OCI-LY7 (cell line): ENCODE results near the gene IKZF3. TPM values are rescaled to one million over a fixed set of nuclear protein-coding genes. Genes with fewer than 3 reads are reported as not detected.

Source experiments
- BruUV-seq: library from RNA; stranded (reverse); fragments of 400-500 nt; replicated peaks from 2 replicates; lab custom pipeline; 2021; lab: Mats Ljungman, UMichigan
- CTCF ChIA-PET: fragments of 300-600 bp; sonication (Branson Sonifier 250); formaldehyde crosslinking; loops from one replicate; lab custom pipeline; 2022; ENCODE audit warnings: antibody characterized with exemption; ENCODE audit not compliant: unreplicated experiment; lab: Charles Lee
- POLR2A ChIA-PET: fragments of 300-600 bp; sonication (Branson Sonifier 250); formaldehyde crosslinking; loops from one replicate; lab custom pipeline; 2022; ENCODE audit warnings: antibody characterized with exemption; lab: Charles Lee
- DNase-seq: peaks from one replicate; pipeline ENCODE4 v3.0.0-alpha.2; 2015; ENCODE audit warnings: low spot score
- H2AFZ ChIP-seq: fragments of 200-600 bp; sonication (generic), shearing (Covaris generic); 2 replicates; pipeline ENCODE4 v1.6.1; 2014; ENCODE audit warnings: mild to moderate bottlenecking, antibody characterized with exemption, low read length, moderate library complexity
- H3K27ac ChIP-seq: fragments of 200-600 bp; sonication (generic); 2 replicates; pipeline ENCODE4 v1.5.1; 2014; ENCODE audit warnings: mixed run types, low read depth, mild to moderate bottlenecking, moderate library complexity, low read length, inconsistent platforms; ENCODE audit not compliant: poor library complexity, severe bottlenecking
- H3K36me3 ChIP-seq: fragments of 200-600 bp; sonication (generic); 2 replicates; pipeline ENCODE4 v1.6.1; 2014; ENCODE audit warnings: mild to moderate bottlenecking, antibody characterized with exemption, low read length, moderate library complexity, mixed read lengths; ENCODE audit not compliant: insufficient read depth
- H3K4me1 ChIP-seq: fragments of 200-600 bp; sonication (generic); 2 replicates; pipeline ENCODE4 v1.5.1; 2014; ENCODE audit warnings: mild to moderate bottlenecking, low read length; ENCODE audit not compliant: insufficient read depth, poor library complexity, severe bottlenecking
- H3K4me2 ChIP-seq: fragments of 200-600 bp; sonication (generic); 2 replicates; pipeline ENCODE4 v1.6.1; 2014; ENCODE audit warnings: mild to moderate bottlenecking, low read length
- H3K4me3 ChIP-seq: fragments of 200-600 bp; sonication (generic); 2 replicates; pipeline ENCODE4 v1.5.1; 2014; ENCODE audit warnings: mild to moderate bottlenecking, low read depth, low read length; ENCODE audit not compliant: poor library complexity, severe bottlenecking
- H3K79me2 ChIP-seq: fragments of 200-600 bp; sonication (generic); 2 replicates; pipeline ENCODE4 v1.6.1; 2016; ENCODE audit warnings: low read depth, mild to moderate bottlenecking, low read length, moderate library complexity, mixed read lengths; ENCODE audit not compliant: insufficient read depth
- H3K9me2 ChIP-seq: fragments of 200-600 bp; sonication (generic); 2 replicates; pipeline ENCODE4 v1.6.1; 2016; ENCODE audit warnings: mild to moderate bottlenecking, low read length, mixed read lengths; ENCODE audit not compliant: insufficient read depth
- H3K9me3 ChIP-seq: fragments of 200-600 bp; sonication (generic); 2 replicates; pipeline ENCODE4 v1.6.1; 2014; ENCODE audit warnings: mild to moderate bottlenecking, mixed run types, low read length, mixed read lengths
- H4K20me1 ChIP-seq: fragments of 200-600 bp; sonication (generic); 2 replicates; pipeline ENCODE4 v1.6.1; 2014; ENCODE audit warnings: mild to moderate bottlenecking, antibody characterized with exemption, low read length, moderate library complexity, mixed read lengths; ENCODE audit not compliant: insufficient read depth
- CTCF ChIP-seq: fragments of 200-600 bp; sonication (generic); conservative IDR thresholded peaks from 2 replicates; pipeline ENCODE4 v1.5.1; 2014; ENCODE audit warnings: mild to moderate bottlenecking, antibody characterized with exemption, low read length, moderate library complexity, mixed read lengths
- EZH2phosphoT487 ChIP-seq: fragments of 200-600 bp; sonication (generic); IDR thresholded peaks from 2 replicates; pipeline ENCODE4 v1.6.1; 2018; ENCODE audit warnings: low read depth, borderline replicate concordance, mild to moderate bottlenecking, mixed run types, antibody characterized with exemption, low read length, moderate library complexity, mixed read lengths
- intact Hi-C: fragments of 100-400 bp; cut with micrococcal nuclease; formaldehyde crosslinking; loops from one replicate; pipeline ENCODE4 v1.10.0; 2022; ENCODE audit not compliant: unreplicated experiment
- total RNA-seq, 2 experiments: library from RNA; depleted of rRNA in 1 of 2; stranded (reverse); fragments of >200 nt in 1 of 2; shearing (Covaris generic) in 1 of 2; gene quantifications; 2 replicates each; pipeline ENCODE4 v1.2.3, GENCODE V29; 2014 to 2022

The IKZF3 gene
- total RNA-seq, 2 experiments from 2014 or later = 54.7 to 134 TPM

- H2AFZ ChIP-seq = no peak overlapping the region
- DNase-seq = peak; percentile 57
- no TSS peak for BruUV-seq
- H3K9me3 ChIP-seq = no peaks in the 10 kb centered on the region
- peaks cover 36% of the 10 kb centered on the region for H3K36me3 ChIP-seq
- H3K27ac ChIP-seq = peak overlapping the region; percentile 99
- ChIA-PET CTCF (no interaction called here), POLR2A (interaction anchor here (0.6 to 3.1 kb wide), 9 partner anchors 12 to 219 kb away, joined by 3 to 24 read pairs (median 3); no protein-coding TSS in a partner anchor)
- peaks cover 77% of the 10 kb centered on the region for H3K4me1 ChIP-seq
- intact Hi-C loops = loop anchor here (5.0 to 10.0 kb wide), 3 partner anchors 89 to 303 kb away; partner anchors contain the start of gene MED1
- H3K4me3 ChIP-seq = peak overlapping the region; percentile 14
- no peaks in the 10 kb centered on the region for H4K20me1 ChIP-seq
- no peaks in the 10 kb centered on the region for H3K9me2 ChIP-seq
- H3K4me2 ChIP-seq = peak overlapping the region; percentile 94
- TF ChIP-seq CTCF (no peak), EZH2phosphoT487 (no peak)
- peaks cover 36% of the 10 kb centered on the region; the same call in 1 of the 2 replicates for H3K79me2 ChIP-seq
These were observed 105.9 kb downstream of the IKZF3 start for GRCh38 chr17:39757931-39758873.

GRCh38 chr17:39757176-39757662, 106.9 kb downstream of the IKZF3 start:
- CTCF ChIA-PET = no interaction called here
- Histone ChIP-seq H3K4me3 (peak overlapping the region; percentile 67), H3K9me3 (no peaks in the 10 kb centered on the region), H3K79me2 (peaks cover 31% of the 10 kb centered on the region; the same call in 1 of the 2 replicates), H3K36me3 (peaks cover 26% of the 10 kb centered on the region), H3K4me2 (peak overlapping the region; percentile 94), H4K20me1 (no peaks in the 10 kb centered on the region), H2AFZ (no peak overlapping the region), H3K4me1 (peaks cover 86% of the 10 kb centered on the region), H3K9me2 (no peaks in the 10 kb centered on the region), H3K27ac (peak overlapping the region; percentile 99)
- TSS peak; percentile 40 for BruUV-seq
- TF ChIP-seq CTCF (no peak), EZH2phosphoT487 (no peak)
- no peak for DNase-seq
- intact Hi-C loops = loop anchor here (5.0 to 10.0 kb wide), 3 partner anchors 90 to 302 kb away; partner anchors contain the start of gene MED1
- POLR2A ChIA-PET = interaction anchor here (1.0 to 3.1 kb wide), 5 partner anchors 9 to 105 kb away, joined by 5 to 24 read pairs (median 18); no protein-coding TSS in a partner anchor
